Peyer's patch (tissue), 4 donors: ENCODE measurements around the gene BFSP2. TPM values are rescaled to one million over a fixed set of nuclear protein-coding genes. Genes with fewer than 3 reads are reported as not detected.

ENCODE experiments used
- DNase-seq, 3 donors: peaks; one replicate each; pipeline ENCODE4 v3.0.0-alpha.2; 2017 to 2019
- H3K27ac ChIP-seq, 4 donors: fragments of 200-600 bp; sonication (generic); one replicate each; pipeline ENCODE4 v1.5.1; 2016 to 2019
- H3K27me3 ChIP-seq, 2 donors: fragments of 200-600 bp; sonication (generic); one replicate each; pipeline ENCODE4 v1.5.1; 2019
- H3K36me3 ChIP-seq, 3 donors: fragments of 200-600 bp; sonication (generic); one replicate each; pipeline ENCODE4 v1.5.1; 2016 to 2019
- H3K4me1 ChIP-seq, 4 donors: fragments of 200-600 bp; sonication (generic); one replicate each; pipeline ENCODE4 v1.5.1; 2016 to 2019
- H3K4me3 ChIP-seq, 4 donors: fragments of 200-600 bp; sonication (generic); 1 replicate in 3 of 4; 2 replicates in 1 of 4; pipeline ENCODE4 v1.5.1; 2016 to 2019; ENCODE audit warnings: mild to moderate bottlenecking in 1 of 4
- H3K9me3 ChIP-seq, 4 donors: fragments of 200-600 bp; sonication (generic); one replicate each; pipeline ENCODE4 v1.5.1; 2016 to 2019; ENCODE audit warnings: mild to moderate bottlenecking in 1 of 4
- POLR2A ChIP-seq, 2 donors: fragments of 450-650 bp; IDR thresholded peaks; one replicate each; pipeline ENCODE4 v1.5.1; 2017; ENCODE audit warnings: antibody characterized with exemption in 2 of 2, mild to moderate bottlenecking in 2 of 2, moderate library complexity in 2 of 2
- total RNA-seq, 4 donors: library from RNA; depleted of rRNA; stranded (reverse); fragments of >200 nt; gene quantifications; one replicate each; pipeline ENCODE4 v1.1.0, GENCODE V29; 2016
- TF ChIP-seq, protein P1 (sequence below), 6 experiments: fragments of 450-650 bp in 4 of 6; fragments of 200-600 bp in 2 of 6; sonication (generic) in 1 of 6; IDR thresholded peaks; one replicate each; pipeline ENCODE4 v1.5.1; 2017 to 2019; ENCODE audit warnings: antibody characterized with exemption in 6 of 6, mild to moderate bottlenecking in 3 of 6, moderate library complexity in 1 of 6

BFSP2 gene
- total RNA-seq, 4 donors from 2014 or later: not detected

DNA sequence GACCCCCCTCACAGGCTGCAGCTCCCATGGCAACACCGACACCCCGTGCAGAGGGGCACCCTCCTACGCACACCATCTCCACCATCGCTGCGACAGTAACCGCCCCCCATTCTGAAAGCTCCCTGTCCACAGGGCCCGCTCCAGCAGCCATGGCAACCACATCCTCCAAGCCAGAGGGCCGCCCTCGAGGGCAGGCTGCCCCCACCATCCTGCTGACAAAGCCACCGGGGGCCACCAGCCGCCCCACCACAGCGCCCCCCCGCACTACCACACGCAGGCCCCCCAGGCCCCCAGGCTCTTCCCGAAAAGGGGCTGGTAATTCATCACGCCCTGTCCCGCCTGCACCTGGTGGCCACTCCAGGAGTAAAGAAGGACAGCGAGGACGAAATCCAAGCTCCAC lies 19.9 kb upstream of the BFSP2 start:
- no peak overlapping the region for H3K27ac ChIP-seq
- no peak for TF ChIP-seq POLR2A (IDR thresholded peaks at IDR 0.05)
- TF ChIP-seq, protein P1, sequence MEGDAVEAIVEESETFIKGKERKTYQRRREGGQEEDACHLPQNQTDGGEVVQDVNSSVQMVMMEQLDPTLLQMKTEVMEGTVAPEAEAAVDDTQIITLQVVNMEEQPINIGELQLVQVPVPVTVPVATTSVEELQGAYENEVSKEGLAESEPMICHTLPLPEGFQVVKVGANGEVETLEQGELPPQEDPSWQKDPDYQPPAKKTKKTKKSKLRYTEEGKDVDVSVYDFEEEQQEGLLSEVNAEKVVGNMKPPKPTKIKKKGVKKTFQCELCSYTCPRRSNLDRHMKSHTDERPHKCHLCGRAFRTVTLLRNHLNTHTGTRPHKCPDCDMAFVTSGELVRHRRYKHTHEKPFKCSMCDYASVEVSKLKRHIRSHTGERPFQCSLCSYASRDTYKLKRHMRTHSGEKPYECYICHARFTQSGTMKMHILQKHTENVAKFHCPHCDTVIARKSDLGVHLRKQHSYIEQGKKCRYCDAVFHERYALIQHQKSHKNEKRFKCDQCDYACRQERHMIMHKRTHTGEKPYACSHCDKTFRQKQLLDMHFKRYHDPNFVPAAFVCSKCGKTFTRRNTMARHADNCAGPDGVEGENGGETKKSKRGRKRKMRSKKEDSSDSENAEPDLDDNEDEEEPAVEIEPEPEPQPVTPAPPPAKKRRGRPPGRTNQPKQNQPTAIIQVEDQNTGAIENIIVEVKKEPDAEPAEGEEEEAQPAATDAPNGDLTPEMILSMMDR (IDR thresholded peaks at IDR 0.05): no peak
- DNase-seq: no peak
- no peak overlapping the region for H3K4me3 ChIP-seq
- no peaks in the 10 kb centered on the region for H3K27me3 ChIP-seq
- H3K9me3 ChIP-seq: no peaks in the 10 kb centered on the region
- H3K36me3 ChIP-seq: no peaks in the 10 kb centered on the region
- H3K4me1 ChIP-seq: no peaks in the 10 kb centered on the region

DNA sequence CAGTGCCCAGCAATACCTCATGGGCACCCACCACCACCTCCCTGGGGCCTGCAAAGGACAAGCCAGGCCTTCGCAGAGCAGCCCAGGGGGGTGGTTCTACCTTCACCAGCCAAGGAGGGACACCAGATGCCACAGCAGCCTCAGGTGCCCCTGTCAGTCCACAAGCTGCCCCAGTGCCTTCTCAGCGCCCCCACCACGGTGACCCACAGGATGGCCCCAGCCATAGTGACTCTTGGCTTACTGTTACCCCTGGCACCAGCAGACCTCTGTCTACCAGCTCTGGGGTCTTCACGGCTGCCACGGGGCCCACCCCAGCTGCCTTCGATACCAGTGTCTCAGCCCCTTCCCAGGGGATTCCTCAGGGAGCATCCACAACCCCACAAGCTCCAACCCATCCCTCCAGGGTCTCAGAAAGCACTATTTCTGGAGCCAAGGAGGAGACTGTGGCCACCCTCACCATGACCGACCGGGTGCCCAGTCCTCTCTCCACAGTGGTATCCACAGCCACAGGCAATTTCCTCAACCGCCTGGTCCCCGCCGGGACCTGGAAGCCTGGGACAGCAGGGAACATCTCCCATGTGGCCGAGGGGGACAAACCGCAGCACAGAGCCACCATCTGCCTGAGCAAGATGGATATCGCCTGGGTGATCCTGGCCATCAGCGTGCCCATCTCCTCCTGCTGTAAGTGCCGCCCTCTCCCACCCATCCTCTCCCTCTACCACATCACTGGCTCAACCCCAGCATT lies 19.2 kb upstream of the BFSP2 start:
- no peak overlapping the region for H3K27ac ChIP-seq
- TF ChIP-seq, protein P1 (IDR thresholded peaks at IDR 0.05): no peak
- no peak for TF ChIP-seq POLR2A (IDR thresholded peaks at IDR 0.05)
- H3K9me3 ChIP-seq: no peaks in the 10 kb centered on the region
- DNase-seq: no peak
- no peaks in the 10 kb centered on the region for H3K4me1 ChIP-seq
- no peak overlapping the region for H3K4me3 ChIP-seq
- no peaks in the 10 kb centered on the region for H3K27me3 ChIP-seq
- no peaks in the 10 kb centered on the region for H3K36me3 ChIP-seq

DNA sequence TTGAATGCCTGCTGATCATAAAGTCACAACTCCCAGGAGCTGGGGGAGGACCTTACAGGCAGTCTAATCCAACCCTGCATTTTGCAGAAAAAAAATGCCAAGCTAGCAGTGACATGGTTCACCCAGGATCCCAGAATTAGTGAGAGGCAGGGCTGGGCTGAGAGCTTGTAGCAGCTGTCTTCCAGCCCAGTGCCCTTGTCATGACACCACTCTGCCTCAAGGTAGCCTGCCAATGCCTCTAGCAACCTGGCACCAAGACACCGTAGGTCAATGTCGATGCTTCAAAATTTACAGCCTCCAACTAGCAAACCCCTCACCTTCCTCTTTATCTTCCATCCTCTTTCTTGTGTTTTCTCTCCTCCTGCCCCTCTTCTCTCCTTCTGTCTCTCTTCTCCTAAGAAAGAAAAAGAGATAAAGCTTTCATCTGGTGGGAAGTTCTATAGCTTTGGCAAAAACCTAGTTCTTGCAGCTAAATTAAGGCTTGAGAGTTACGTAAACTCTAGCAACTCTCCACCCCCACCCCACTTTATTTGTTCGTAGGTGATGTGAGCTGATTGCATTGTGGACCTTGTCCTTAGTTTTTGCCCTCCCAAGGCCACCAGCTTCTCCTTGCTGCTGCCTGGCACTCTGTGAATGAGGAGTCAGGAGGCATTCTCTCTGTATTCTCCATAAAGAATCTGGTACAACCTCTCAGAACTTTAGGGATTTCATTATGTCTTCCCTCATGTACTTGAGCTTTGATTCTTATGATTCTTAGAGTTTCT lies 18.3 kb upstream of the BFSP2 start:
- TF ChIP-seq, protein P1 (IDR thresholded peaks at IDR 0.05): no peak
- TF ChIP-seq POLR2A (IDR thresholded peaks at IDR 0.05): no peak
- Histone ChIP-seq H3K9me3 (no peaks in the 10 kb centered on the region), H3K36me3 (no peaks in the 10 kb centered on the region), H3K4me3 (no peak overlapping the region), H3K27me3 (no peaks in the 10 kb centered on the region), H3K27ac (no peak overlapping the region), H3K4me1 (no peaks in the 10 kb centered on the region)
- DNase-seq: no peak

DNA sequence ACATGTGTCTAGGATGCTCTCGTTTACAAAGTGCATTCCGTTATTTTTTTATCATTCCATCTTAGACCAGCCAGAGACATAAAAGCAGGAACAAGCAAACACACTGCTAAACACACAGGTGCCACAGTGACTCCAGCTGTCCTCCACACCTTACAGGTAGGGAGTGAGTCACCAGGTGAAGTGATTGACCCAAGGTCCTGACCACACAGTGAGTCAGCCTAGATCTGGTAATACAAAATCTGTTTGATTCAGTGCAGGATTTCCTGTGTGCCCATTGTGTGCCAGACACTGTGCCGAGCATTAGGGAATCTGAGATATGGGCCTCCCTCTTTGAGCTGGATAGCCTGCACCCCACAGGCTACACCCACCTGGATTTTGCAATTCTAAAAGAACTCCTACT lies 16.7 kb upstream of the BFSP2 start:
- no peaks in the 10 kb centered on the region for H3K36me3 ChIP-seq
- H3K27ac ChIP-seq: no peak overlapping the region
- H3K4me3 ChIP-seq: no peak overlapping the region
- no peaks in the 10 kb centered on the region for H3K9me3 ChIP-seq
- DNase-seq: no peak
- H3K27me3 ChIP-seq: no peaks in the 10 kb centered on the region
- TF ChIP-seq POLR2A (IDR thresholded peaks at IDR 0.05): no peak
- TF ChIP-seq, protein P1 (IDR thresholded peaks at IDR 0.05): no peak
- H3K4me1 ChIP-seq: no peaks in the 10 kb centered on the region

DNA sequence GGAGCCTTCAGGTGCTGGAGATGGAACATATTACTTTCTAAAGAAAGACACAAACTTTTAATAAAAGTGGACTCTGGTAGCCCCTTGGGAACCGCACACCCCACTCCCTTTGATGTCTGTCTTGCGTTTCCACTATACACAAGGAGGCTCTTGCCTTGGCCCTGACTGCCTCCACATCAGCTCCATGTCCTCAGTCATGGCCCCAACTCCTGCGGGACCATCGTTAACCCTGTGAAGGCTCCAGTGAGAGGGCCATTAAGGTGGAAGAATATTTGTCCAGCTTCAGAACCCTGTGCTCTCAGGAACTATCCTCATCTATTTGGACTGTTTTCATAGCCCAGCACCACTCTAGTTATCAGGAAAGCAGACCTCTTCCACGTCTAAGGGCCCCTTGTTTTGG lies 16.1 kb upstream of the BFSP2 start:
- Histone ChIP-seq H3K27me3 (no peaks in the 10 kb centered on the region), H3K27ac (no peak overlapping the region), H3K4me1 (no peaks in the 10 kb centered on the region), H3K4me3 (no peak overlapping the region), H3K9me3 (no peaks in the 10 kb centered on the region), H3K36me3 (no peaks in the 10 kb centered on the region)
- TF ChIP-seq POLR2A (IDR thresholded peaks at IDR 0.05): no peak
- TF ChIP-seq, protein P1 (IDR thresholded peaks at IDR 0.05): no peak
- no peak for DNase-seq
